ENCODE data around the gene ERBB3.

- TF ChIP-seq CTCF (IDR thresholded peaks at IDR 0.05; ENCODE audit: borderline replicate concordance, extremely low read depth, low read length, poor library complexity, severe bottlenecking) (no peak), EZH2 (IDR thresholded peaks at IDR 0.05; ENCODE audit: borderline replicate concordance, low read depth, low read length, severe bottlenecking) (no peak)
These were observed 6.6 kb downstream of the ERBB3 start for GRCh38 chr12:56086608-56087007.
